Lower leg skin (tissue), 3 donors: ENCODE results near the gene KRT6B.

Experiments used
- POLR2A ChIP-seq, 2 donors: fragments of 450-650 bp; IDR thresholded peaks; one replicate each; pipeline ENCODE4 v1.6.1; 2016 to 2017; ENCODE audit warnings: antibody characterized with exemption in 2 of 2, mild to moderate bottlenecking in 1 of 2, moderate library complexity in 1 of 2
- TF ChIP-seq, protein P1 (sequence below), 3 donors: fragments of 450-650 bp; IDR thresholded peaks; one replicate each; pipeline ENCODE4 v1.5.1; 2016; ENCODE audit warnings: antibody characterized with exemption in 3 of 3, mild to moderate bottlenecking in 3 of 3, moderate library complexity in 2 of 3

DNA sequence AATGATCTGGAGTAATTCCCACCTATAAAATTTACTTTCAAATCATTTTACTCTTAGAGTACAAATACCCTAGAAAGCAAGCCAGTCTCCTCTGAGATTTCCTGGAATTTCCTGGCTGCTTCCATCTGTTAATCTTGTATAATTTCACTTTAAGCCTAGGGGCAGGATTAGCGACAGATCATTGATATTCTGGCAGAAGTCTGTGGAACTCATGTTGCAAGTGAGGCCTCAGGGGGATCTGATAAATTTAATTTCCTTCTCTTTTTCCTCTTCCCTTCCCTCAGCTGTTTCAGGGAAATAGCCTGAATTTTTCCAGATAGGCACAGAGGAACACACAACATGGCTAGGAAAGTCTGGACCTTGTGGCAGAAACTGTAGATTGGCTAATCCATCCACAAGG lies 47.0 kb upstream of the KRT6B start:
- TF ChIP-seq, protein P1, sequence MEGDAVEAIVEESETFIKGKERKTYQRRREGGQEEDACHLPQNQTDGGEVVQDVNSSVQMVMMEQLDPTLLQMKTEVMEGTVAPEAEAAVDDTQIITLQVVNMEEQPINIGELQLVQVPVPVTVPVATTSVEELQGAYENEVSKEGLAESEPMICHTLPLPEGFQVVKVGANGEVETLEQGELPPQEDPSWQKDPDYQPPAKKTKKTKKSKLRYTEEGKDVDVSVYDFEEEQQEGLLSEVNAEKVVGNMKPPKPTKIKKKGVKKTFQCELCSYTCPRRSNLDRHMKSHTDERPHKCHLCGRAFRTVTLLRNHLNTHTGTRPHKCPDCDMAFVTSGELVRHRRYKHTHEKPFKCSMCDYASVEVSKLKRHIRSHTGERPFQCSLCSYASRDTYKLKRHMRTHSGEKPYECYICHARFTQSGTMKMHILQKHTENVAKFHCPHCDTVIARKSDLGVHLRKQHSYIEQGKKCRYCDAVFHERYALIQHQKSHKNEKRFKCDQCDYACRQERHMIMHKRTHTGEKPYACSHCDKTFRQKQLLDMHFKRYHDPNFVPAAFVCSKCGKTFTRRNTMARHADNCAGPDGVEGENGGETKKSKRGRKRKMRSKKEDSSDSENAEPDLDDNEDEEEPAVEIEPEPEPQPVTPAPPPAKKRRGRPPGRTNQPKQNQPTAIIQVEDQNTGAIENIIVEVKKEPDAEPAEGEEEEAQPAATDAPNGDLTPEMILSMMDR (IDR thresholded peaks at IDR 0.05) = no peak
- TF ChIP-seq POLR2A (IDR thresholded peaks at IDR 0.05) = no peak
